Transverse colon (tissue), 4 donors: ENCODE measurements around the gene TP73. TPM values are rescaled to one million over a fixed set of nuclear protein-coding genes. Genes with fewer than 3 reads are reported as not detected.
A peak's percentile ranks its signal among the peaks of the same experiment; 100 is the strongest.

Source experiments
- DNase-seq: peaks from one replicate; pipeline ENCODE4 v3.0.0-alpha.2; 2019
- H3K27ac ChIP-seq, 4 donors: fragments of 200-600 bp; sonication (generic); 2 replicates each; pipeline ENCODE4 v1.5.1; 2016 to 2018; ENCODE audit warnings: inconsistent platforms in 4 of 4
- H3K27me3 ChIP-seq: fragments of 200-600 bp; sonication (generic); 2 replicates; pipeline ENCODE4 v1.5.1; 2017; ENCODE audit warnings: inconsistent platforms
- H3K36me3 ChIP-seq, 4 donors: fragments of 200-600 bp; sonication (generic); 2 replicates each; pipeline ENCODE4 v1.5.1; 2017 to 2019; ENCODE audit warnings: inconsistent platforms in 4 of 4
- H3K4me1 ChIP-seq, 4 donors: fragments of 200-600 bp; sonication (generic); 2 replicates each; pipeline ENCODE4 v1.5.1; 2017 to 2020; ENCODE audit warnings: inconsistent platforms in 4 of 4
- H3K4me3 ChIP-seq, 4 donors: fragments of 200-600 bp; sonication (generic); 1 replicate in 1 of 4; 2 replicates in 3 of 4; pipeline versions ENCODE4 v1.5.1 to v1.6.1; 2017 to 2019; ENCODE audit warnings: inconsistent platforms in 4 of 4
- H3K9me3 ChIP-seq, 2 donors: fragments of 200-600 bp; sonication (generic); 2 replicates each; pipeline ENCODE4 v1.5.1; 2017 to 2019; ENCODE audit warnings: inconsistent platforms in 2 of 2
- EP300 ChIP-seq: sonication (generic); formaldehyde crosslinking; IDR thresholded peaks from one replicate; pipeline ENCODE4 v1.6.1; 2017; ENCODE audit warnings: antibody characterized with exemption, low read depth
- POLR2A ChIP-seq: fragments of 450-650 bp; IDR thresholded peaks from one replicate; pipeline ENCODE4 v1.6.1; 2016; ENCODE audit warnings: antibody characterized with exemption, mild to moderate bottlenecking, moderate library complexity
- POLR2AphosphoS5 ChIP-seq, 3 donors: sonication (generic); formaldehyde crosslinking; IDR thresholded peaks; one replicate each; pipeline ENCODE4 v1.6.1; 2016; ENCODE audit warnings: antibody characterized with exemption in 3 of 3
- WGBS, 2 donors: methylation state at CpG; one replicate each; pipeline ENCODE4 v1.1.5; 2018; ENCODE audit warnings: low coverage in 1 of 2; 5-methylcytosine and 5-hydroxymethylcytosine counted together
- in situ Hi-C, 4 donors: fragments of 200-750 bp; cut with MboI; loops; one replicate each; pipeline versions ENCODE4 v1.15.0 to v1.15.1; 2017; ENCODE audit warnings: low sequenced_read_pairs in 3 of 4, low pct_ligation_motif_present in 1 of 4, low pct_unique_long_range_greater_than_20kb in 1 of 4
- intact Hi-C: fragments of 100-400 bp; cut with DNase I; formaldehyde crosslinking; loops from one replicate; pipeline ENCODE4 v1.15.1; 2023; ENCODE audit warnings: low total_unique reads
- total RNA-seq, 4 donors: library from RNA; depleted of rRNA; stranded (reverse); fragments of >200 nt; gene quantifications; one replicate each; pipeline ENCODE4 v1.1.0, GENCODE V29; 2016
- TF ChIP-seq, protein P1 (sequence below), 5 experiments: fragments of 200-600 bp in 3 of 5; fragments of 450-650 bp in 2 of 5; sonication (generic) in 3 of 5; IDR thresholded peaks; 1 replicate in 2 of 5; 2 replicates in 3 of 5; pipeline ENCODE4 v1.5.1; 2016 to 2017; ENCODE audit warnings: antibody characterized with exemption in 5 of 5, inconsistent platforms in 3 of 5, mild to moderate bottlenecking in 2 of 5, moderate library complexity in 1 of 5

Gene TP73
- total RNA-seq, 4 donors from 2014 or later: 0.20 to 0.32 TPM; not detected in 2

DNA sequence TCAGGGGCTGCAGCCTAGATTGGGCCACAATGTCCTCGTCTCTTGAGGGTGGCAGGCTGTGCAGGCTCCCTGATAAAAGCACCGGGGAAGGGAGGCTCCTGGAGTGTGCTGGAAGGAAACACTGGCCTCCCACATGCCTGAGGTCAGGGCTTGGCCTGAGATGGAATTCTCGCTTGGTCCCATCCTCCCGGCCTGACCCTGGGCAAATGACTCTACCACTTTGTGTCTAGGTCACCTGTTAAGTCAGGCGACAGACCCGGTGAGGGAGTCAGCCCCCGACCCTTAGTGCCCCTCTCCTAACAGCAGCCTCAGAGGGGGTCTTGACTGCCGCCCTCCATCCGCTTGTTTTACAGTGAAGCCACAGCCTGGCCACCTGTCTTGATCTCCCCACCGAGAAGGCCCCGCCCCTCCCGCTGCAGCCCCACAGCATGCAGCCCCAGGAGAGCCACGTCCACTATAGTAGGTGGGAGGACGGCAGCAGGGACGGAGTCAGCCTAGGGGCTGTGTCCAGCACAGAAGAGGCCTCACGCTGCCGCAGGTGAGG lies 122.7 kb downstream of the TP73 start:
- 63% methylated on average over 17 of the region's 17 CpGs; no CpG with 5 or more reads in 1 of the 2 donors for WGBS, 2 donors

DNA sequence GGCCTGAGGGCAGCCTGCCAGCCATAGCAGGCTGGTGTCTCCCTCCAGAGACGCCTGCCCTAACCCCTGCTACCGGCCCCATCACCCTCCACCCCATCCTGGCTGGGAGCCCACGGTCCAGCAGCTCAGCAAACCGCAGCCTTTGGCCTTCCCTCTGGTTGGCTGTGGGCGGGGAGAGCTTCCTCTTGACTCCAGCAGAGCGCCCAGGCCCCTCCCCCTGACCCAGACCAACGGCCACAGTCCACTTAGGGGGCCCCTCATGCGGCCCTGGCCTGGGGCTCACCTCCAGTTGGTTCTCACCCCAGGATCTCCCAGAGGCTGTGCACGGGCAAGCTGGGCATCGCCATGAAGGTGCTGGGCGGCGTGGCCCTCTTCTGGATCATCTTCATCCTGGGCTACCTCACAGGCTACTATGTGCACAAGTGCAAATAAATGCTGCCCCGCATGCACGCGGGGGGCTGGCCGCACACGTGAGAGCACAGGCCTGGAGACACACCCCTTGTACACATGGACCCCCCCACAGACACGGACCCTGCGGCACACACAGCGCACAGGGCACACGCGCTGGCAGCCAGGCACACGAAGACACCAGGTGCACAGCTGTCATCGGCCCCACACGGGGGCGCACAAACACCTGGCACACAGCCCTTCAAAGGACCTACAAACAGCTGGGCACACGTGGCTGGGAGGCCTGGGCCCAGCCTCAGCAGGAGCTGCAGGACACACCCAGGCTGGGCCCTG lies 123.3 kb downstream of the TP73 start:
- Histone ChIP-seq H3K36me3 (peaks cover 0 to 13% (median 5%) of the 10 kb centered on the region in 4 donors), H3K9me3 (no peaks in the 10 kb centered on the region), H3K4me1 (peaks cover 9 to 36% (median 27%) of the 10 kb centered on the region in 4 donors), H3K27me3 (peaks cover 16% of the 10 kb centered on the region), H3K27ac (peak overlapping the region in 1 of 4 donors; percentile 34), H3K4me3 (no peak overlapping the region)
- in situ Hi-C loops (no loop called here), intact Hi-C loops (no loop called here)
- DNase-seq: peak; percentile 71
- WGBS, 2 donors: 23% methylated on average over 25 of the region's 27 CpGs; no CpG with 5 or more reads in 1 of the 2 donors
- TF ChIP-seq POLR2AphosphoS5 (IDR thresholded peaks at IDR 0.05) (peak in 2 of 3 donors; percentile 16 to 73), EP300 (no peak), POLR2A (no peak)
- TF ChIP-seq, protein P1, sequence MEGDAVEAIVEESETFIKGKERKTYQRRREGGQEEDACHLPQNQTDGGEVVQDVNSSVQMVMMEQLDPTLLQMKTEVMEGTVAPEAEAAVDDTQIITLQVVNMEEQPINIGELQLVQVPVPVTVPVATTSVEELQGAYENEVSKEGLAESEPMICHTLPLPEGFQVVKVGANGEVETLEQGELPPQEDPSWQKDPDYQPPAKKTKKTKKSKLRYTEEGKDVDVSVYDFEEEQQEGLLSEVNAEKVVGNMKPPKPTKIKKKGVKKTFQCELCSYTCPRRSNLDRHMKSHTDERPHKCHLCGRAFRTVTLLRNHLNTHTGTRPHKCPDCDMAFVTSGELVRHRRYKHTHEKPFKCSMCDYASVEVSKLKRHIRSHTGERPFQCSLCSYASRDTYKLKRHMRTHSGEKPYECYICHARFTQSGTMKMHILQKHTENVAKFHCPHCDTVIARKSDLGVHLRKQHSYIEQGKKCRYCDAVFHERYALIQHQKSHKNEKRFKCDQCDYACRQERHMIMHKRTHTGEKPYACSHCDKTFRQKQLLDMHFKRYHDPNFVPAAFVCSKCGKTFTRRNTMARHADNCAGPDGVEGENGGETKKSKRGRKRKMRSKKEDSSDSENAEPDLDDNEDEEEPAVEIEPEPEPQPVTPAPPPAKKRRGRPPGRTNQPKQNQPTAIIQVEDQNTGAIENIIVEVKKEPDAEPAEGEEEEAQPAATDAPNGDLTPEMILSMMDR (IDR thresholded peaks at IDR 0.05): peak; percentile 24 to 58 (median 33)

More for the DNA sequence above, 122.7 kb downstream of the TP73 start:
- peak; percentile 14 for DNase-seq
- Histone ChIP-seq H3K27me3 (peaks cover 21% of the 10 kb centered on the region), H3K4me3 (no peak overlapping the region), H3K9me3 (no peaks in the 10 kb centered on the region), H3K36me3 (peaks cover 0 to 6% (median 2%) of the 10 kb centered on the region in 4 donors), H3K27ac (peak overlapping the region in 1 of 4 donors; percentile 34), H3K4me1 (peaks cover 9 to 36% (median 27%) of the 10 kb centered on the region in 4 donors)
- intact Hi-C loops (no loop called here), in situ Hi-C loops (no loop called here)
- TF ChIP-seq POLR2A: no peak
- no peak for TF ChIP-seq EP300
- no peak for TF ChIP-seq POLR2AphosphoS5 (IDR thresholded peaks at IDR 0.05)
- TF ChIP-seq, protein P1 (IDR thresholded peaks at IDR 0.05): no peak

DNA sequence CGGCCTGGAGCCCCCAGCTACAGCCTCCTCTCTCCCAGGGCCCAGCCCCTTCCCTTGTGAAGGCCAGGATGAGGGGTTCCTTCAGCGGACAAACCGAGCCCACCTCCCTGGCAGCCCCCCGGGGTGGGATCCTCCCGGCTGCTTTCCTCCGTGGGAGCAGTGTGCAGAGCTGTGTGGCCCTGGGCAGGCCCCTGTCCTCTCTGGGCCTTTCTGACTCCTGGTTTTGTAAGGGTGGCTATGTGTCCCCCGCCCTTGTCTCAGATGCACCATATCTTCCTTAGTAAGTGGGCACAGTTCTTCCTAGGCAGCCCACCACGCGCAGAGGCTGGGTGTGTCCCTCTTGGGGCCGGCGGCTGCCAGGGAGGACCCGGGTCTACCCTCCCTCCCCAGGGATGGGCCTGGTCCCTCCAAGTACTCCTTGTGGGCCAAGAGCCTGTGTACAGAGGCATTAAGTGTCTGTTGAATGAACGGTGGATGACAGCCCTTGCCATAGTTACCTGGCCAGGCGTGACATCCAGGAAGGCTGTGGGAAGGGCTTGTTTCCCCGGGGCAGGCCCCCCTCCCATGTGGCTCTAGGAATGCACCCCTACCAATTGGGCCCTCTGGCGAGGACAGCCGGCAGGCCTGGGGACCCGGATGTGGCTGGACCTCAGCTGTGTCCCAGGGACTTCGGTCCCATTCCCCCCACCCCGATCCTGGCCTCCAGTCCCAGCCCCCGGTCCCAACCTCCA lies 124.1 kb downstream of the TP73 start:
- in situ Hi-C loops: no loop called here
- peaks cover 0 to 18% (median 8%) of the 10 kb centered on the region in 4 donors for H3K36me3 ChIP-seq
- H3K27ac ChIP-seq: no peak overlapping the region
- TF ChIP-seq, protein P1 (IDR thresholded peaks at IDR 0.05): no peak
- TF ChIP-seq EP300: no peak
- TF ChIP-seq POLR2AphosphoS5 (IDR thresholded peaks at IDR 0.05): no peak
- TF ChIP-seq POLR2A: no peak
- peaks cover 8% of the 10 kb centered on the region for H3K27me3 ChIP-seq
- peaks cover 9 to 33% (median 25%) of the 10 kb centered on the region in 4 donors for H3K4me1 ChIP-seq
- no peak for DNase-seq
- no peak overlapping the region for H3K4me3 ChIP-seq
- intact Hi-C loops: no loop called here
- 69% methylated on average over 20 of the region's 21 CpGs; no CpG with 5 or more reads in 1 of the 2 donors for WGBS, 2 donors
- no peaks in the 10 kb centered on the region for H3K9me3 ChIP-seq

DNA sequence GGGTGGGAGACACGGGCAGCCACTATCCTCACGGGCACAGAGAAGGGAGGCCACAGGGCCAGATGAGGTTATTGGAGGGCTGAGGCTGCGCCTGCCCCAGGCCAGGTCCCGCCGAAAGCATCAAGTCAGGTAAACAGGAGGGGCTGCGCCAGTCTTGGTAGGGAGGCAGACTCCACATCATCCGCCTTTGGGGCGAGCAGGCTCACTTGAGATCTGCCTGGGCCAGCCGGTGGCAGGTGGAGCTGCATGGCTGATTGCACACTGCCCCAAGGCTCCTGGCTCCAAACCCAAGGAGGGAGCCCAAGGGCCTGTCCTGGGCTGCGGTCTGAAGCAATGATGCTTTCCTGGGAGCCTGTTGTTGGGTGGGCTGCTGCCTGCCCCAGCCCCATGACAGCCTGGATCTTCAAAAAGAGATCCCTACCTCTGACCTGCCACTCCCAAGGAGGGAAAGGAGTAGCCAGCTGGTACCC lies 124.8 kb downstream of the TP73 start:
- intact Hi-C loops (no loop called here), in situ Hi-C loops (no loop called here)
- no peak overlapping the region for H3K4me3 ChIP-seq
- no peak overlapping the region for H3K27ac ChIP-seq
- 80 to 82% methylated on average over 1 to 10 of the region's 10 CpGs for WGBS, 2 donors
- H3K36me3 ChIP-seq: peaks cover 0 to 26% (median 12%) of the 10 kb centered on the region in 4 donors
- DNase-seq: no peak
- H3K27me3 ChIP-seq: peaks cover 1% of the 10 kb centered on the region
- no peak for TF ChIP-seq POLR2AphosphoS5 (IDR thresholded peaks at IDR 0.05)
- TF ChIP-seq, protein P1 (IDR thresholded peaks at IDR 0.05): no peak
- no peak for TF ChIP-seq POLR2A
- no peak for TF ChIP-seq EP300
- peaks cover 9 to 26% (median 18%) of the 10 kb centered on the region in 4 donors for H3K4me1 ChIP-seq
- no peaks in the 10 kb centered on the region for H3K9me3 ChIP-seq
